GM18858 (cell line): ENCODE measurements around the gene UROS.
A peak's percentile ranks its signal among the peaks of the same experiment; 100 is the strongest.

Experiments
- ATAC-seq: cut with Tn5 transposase; IDR thresholded peaks from one replicate; pipeline ENCODE4 v1.9.1; 2021; ENCODE audit not compliant: unreplicated experiment

UROS gene

DNA sequence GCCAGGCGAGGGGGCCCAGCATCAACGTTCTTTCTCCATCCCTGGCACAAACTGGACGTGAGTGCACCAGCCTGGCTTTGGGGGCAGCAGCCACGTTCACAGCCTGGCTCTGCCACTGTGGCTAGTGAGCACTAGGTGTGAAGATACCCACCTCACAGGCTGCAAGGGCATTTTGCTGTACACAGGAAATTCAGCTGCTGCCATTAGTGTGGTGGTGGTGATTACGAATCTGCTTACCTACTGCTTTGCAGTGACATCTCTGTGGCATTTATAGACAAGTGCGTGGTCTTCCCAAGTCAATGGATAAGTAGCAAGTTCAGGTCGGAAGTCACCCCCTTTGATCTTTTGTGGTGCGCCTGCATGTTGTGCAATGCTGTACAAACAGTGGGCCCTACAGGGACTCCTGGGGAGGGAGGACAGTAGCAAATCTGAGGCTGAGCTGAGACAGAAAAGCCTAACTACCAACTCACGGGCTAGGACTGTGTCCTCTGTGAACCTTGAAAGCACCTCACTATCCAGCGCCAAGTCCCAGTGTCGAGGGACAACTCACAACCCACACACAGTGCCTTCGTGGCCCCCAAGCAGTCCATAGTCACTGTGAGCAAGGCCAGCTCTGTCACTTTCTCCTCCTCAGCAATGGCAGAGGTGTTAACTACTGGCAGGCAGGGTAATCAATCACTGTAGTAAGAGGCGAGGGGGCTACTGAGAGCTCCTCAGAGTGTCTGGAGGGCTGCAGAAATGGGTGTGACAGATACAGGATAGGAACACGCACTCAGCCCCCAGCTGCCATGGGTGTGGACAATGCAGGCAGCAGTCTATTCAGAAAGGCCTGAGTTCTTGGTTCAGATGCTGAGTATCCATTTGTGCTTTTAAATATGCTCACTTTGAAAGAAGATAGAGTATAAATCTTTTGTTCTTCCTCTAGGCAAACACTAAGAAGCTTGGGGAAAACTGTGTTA is 30.4 kb downstream of the UROS start:
- ATAC-seq: no peak

GRCh38 chr10:125788156-125789034 is 34.7 kb downstream of the UROS start:
- ATAC-seq: no peak

GRCh38 chr10:125785791-125786190 is 37.3 kb downstream of the UROS start:
- ATAC-seq: no peak

- peak; percentile 70 for ATAC-seq
Observed at GRCh38 chr10:125783957-125784356, 39.1 kb downstream of the UROS start.

DNA sequence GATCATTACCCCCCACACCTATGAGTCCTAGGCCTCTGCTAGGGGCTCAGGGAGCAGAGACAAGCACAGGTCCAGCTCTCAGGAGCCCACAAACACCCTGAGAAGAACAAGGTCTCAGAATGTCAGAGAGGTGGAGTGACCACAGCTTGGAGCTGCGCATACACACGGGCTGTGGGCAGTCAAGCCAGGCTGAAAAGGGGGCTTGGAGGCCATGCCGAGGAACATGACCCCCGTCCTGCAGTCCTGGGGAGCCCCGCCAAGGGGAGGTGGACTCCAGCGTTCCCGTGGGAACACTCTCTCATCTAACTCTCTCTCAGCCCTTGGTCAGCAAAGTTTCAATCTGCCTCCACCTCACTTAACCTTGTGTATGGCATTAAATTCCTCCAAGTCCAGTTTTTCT is 39.6 kb downstream of the UROS start:
- ATAC-seq: no peak

DNA sequence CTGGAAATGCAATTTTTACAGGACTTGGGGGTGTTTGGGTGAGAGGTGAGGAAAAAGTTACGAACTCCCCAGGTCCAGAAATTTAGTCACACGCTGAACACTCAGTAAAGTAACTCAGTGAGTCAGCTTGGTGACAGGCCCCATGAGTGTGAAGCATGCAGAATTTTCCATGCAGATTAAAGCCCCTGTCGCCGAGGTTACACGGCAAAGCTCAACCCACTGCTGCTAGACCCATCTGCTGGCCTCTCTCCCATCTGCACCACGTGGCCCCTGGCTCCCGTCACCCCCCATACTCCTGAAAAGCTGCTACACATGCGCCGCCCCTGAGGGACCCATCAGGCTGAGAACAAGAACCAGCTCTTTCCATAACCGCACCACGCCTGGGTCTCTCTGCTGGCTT is 40.4 kb downstream of the UROS start:
- ATAC-seq: no peak

GRCh38 chr10:125782054-125782453 is 41.0 kb downstream of the UROS start:
- no peak for ATAC-seq

GRCh38 chr10:125781374-125781773 is 41.7 kb downstream of the UROS start:
- no peak for ATAC-seq

GRCh38 chr10:125779403-125780327 is 43.4 kb downstream of the UROS start:
- no peak for ATAC-seq

- ATAC-seq: no peak
Observed at GRCh38 chr10:125778556-125778955, 44.5 kb downstream of the UROS start.

DNA sequence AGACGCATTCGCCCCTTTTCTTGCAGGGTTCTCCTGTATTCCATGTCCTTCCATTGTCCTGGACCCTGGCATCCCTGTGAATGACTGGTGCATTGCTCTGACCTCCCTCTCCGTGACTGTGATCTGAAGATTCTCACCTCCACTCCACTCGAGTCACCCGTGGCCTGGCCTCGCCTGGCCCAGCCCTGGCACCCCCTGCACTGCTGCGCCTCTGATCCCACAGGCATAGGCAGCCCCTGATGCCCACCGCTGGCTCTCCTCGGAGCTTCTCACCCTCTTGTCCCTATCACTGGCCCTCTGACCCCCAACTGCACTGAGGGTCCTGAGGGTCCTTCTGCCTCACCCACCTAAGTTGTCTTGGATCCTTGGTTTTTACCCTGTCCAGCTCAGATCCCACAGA is 45.3 kb downstream of the UROS start:
- no peak for ATAC-seq

- no peak for ATAC-seq
Observed at GRCh38 chr10:125775491-125776106, 47.5 kb downstream of the UROS start, which contains the start of gene MMP21. MMP21 (minus strand) TSS chr10:125775821; CDS start chr10:125775821, 0 bp downstream.

- ATAC-seq: no peak
Observed at GRCh38 chr10:125774581-125775191, 48.4 kb downstream of the UROS start.

GRCh38 chr10:125773687-125774543 is 49.1 kb downstream of the UROS start:
- no peak for ATAC-seq

- ATAC-seq: no peak
Observed at GRCh38 chr10:125772864-125773180, 50.2 kb downstream of the UROS start.

GRCh38 chr10:125772112-125772863 is 50.8 kb downstream of the UROS start:
- ATAC-seq: no peak

GRCh38 chr10:125770844-125771243 is 52.2 kb downstream of the UROS start:
- ATAC-seq: no peak

DNA sequence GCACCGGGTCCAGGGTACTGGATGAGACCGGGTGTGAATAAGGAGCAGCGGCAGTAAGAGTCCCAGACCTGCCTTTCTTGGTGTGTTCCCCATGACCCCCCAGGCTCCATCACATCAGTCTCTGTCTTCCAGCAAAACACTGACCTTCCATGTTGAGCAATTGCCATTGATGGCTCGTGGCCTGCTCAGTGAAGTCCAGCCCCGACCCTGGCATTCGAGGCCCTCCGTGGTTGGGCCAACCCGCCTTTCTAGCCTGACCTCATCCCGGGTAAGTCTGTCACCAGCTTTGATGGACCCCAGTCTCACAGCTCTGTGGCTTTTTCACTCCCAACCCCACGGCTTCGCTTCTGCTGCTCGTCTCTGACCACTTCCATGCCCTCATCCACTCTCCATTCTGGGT is 53.9 kb downstream of the UROS start:
- ATAC-seq: no peak
